ENCODE measurements around the gene OPCML.

The OPCML gene

DNA sequence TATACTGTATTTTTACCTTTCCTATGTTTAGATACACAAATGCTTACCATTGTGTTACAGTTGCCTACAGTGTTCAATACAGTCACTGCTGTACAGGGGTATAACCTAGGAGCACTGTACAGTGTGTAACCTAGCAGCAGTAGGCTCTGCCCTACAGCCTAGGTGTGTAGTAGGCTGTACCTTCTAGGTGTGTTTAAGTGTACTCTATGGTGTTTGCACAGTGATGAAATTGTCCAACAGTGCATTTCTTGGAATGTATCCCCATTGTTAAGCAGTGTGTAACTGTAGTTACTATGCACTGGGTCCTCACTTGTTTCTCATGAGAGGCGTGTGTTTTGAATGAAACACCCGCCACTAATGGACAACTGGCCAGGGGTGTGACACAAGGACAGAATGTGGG, 269.0 kb downstream of the OPCML start:
- H3K4me3 ChIP-seq (IDR thresholded peaks at IDR 0.05; ENCODE audit: insufficient read depth, low read depth, low read length): no peak overlapping the region
- H4K20me1 ChIP-seq (ENCODE audit: insufficient read depth): no peaks in the 10 kb centered on the region
- H3K4me1 ChIP-seq (ENCODE audit: low read depth, poor library complexity, severe bottlenecking): peaks cover 10% of the 10 kb centered on the region
- H3K9ac ChIP-seq: no peak overlapping the region
- H3K4me2 ChIP-seq: no peak overlapping the region
- TF ChIP-seq CTCF (conservative IDR thresholded peaks at IDR 0.05; ENCODE audit: low read depth, low read length): no peak
- H2AFZ ChIP-seq (ENCODE audit: low read depth): no peak overlapping the region
- H3K79me2 ChIP-seq (ENCODE audit: insufficient read depth, low read depth): no peaks in the 10 kb centered on the region
- no peaks in the 10 kb centered on the region for H3K36me3 ChIP-seq (ENCODE audit: insufficient read depth)
- H3K27ac ChIP-seq: no peak overlapping the region
- H3K27me3 ChIP-seq (ENCODE audit: insufficient read depth, low read depth): no peaks in the 10 kb centered on the region

- Histone ChIP-seq H3K4me2 (no peak overlapping the region), H3K27ac (no peak overlapping the region), H3K36me3 (ENCODE audit: insufficient read depth) (no peaks in the 10 kb centered on the region), H3K4me3 (IDR thresholded peaks at IDR 0.05; ENCODE audit: insufficient read depth, low read depth, low read length) (no peak overlapping the region), H3K79me2 (ENCODE audit: insufficient read depth, low read depth) (no peaks in the 10 kb centered on the region), H3K27me3 (ENCODE audit: insufficient read depth, low read depth) (no peaks in the 10 kb centered on the region), H3K4me1 (ENCODE audit: low read depth, poor library complexity, severe bottlenecking) (no peaks in the 10 kb centered on the region), H4K20me1 (ENCODE audit: insufficient read depth) (no peaks in the 10 kb centered on the region), H3K9ac (no peak overlapping the region), H2AFZ (ENCODE audit: low read depth) (no peak overlapping the region)
- no peak for TF ChIP-seq CTCF (conservative IDR thresholded peaks at IDR 0.05; ENCODE audit: low read depth, low read length)
These were observed 273.6 kb downstream of the OPCML start for GRCh38 chr11:133258751-133259150.

DNA sequence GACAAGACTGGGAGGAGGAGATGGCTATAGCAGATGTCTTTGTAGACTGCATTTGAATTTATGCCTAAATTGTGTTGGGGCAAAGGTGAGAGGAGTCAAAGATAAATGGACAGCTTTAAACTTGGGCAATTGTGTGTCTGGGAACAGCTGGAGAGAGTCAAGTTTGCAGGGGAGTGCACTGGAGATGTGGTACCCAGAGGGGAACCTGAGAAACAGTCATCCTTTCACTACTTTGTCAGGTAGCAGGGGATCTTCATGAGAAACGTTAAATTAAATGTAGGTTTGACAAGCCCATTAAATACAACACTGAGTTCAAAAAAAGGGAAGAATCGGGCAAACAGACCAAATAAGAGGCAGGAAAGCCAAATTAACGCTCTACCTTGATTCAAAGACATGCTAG, 277.7 kb downstream of the OPCML start:
- Histone ChIP-seq H3K27ac (no peak overlapping the region), H3K79me2 (ENCODE audit: insufficient read depth, low read depth) (no peaks in the 10 kb centered on the region), H2AFZ (ENCODE audit: low read depth) (no peak overlapping the region), H3K4me2 (no peak overlapping the region), H3K4me3 (IDR thresholded peaks at IDR 0.05; ENCODE audit: insufficient read depth, low read depth, low read length) (no peak overlapping the region), H3K9ac (no peak overlapping the region), H3K27me3 (ENCODE audit: insufficient read depth, low read depth) (no peaks in the 10 kb centered on the region), H3K36me3 (ENCODE audit: insufficient read depth) (no peaks in the 10 kb centered on the region), H3K4me1 (ENCODE audit: low read depth, poor library complexity, severe bottlenecking) (no peaks in the 10 kb centered on the region), H4K20me1 (ENCODE audit: insufficient read depth) (no peaks in the 10 kb centered on the region)
- no peak for TF ChIP-seq CTCF (conservative IDR thresholded peaks at IDR 0.05; ENCODE audit: low read depth, low read length)

- no peak overlapping the region for H3K9ac ChIP-seq
- H3K27ac ChIP-seq: no peak overlapping the region
- no peaks in the 10 kb centered on the region for H3K79me2 ChIP-seq (ENCODE audit: insufficient read depth, low read depth)
- H3K36me3 ChIP-seq (ENCODE audit: insufficient read depth): no peaks in the 10 kb centered on the region
- no peaks in the 10 kb centered on the region for H3K4me1 ChIP-seq (ENCODE audit: low read depth, poor library complexity, severe bottlenecking)
- no peaks in the 10 kb centered on the region for H3K27me3 ChIP-seq (ENCODE audit: insufficient read depth, low read depth)
- no peak overlapping the region for H3K4me3 ChIP-seq (IDR thresholded peaks at IDR 0.05; ENCODE audit: insufficient read depth, low read depth, low read length)
- H4K20me1 ChIP-seq (ENCODE audit: insufficient read depth): no peaks in the 10 kb centered on the region
- H3K4me2 ChIP-seq: no peak overlapping the region
- TF ChIP-seq CTCF (conservative IDR thresholded peaks at IDR 0.05; ENCODE audit: low read depth, low read length): no peak
- no peak overlapping the region for H2AFZ ChIP-seq (ENCODE audit: low read depth)
These were observed 278.7 kb downstream of the OPCML start for GRCh38 chr11:133253570-133253969.

- Histone ChIP-seq H3K9ac (no peak overlapping the region), H3K36me3 (ENCODE audit: insufficient read depth) (no peaks in the 10 kb centered on the region), H4K20me1 (ENCODE audit: insufficient read depth) (no peaks in the 10 kb centered on the region), H3K27ac (no peak overlapping the region), H3K4me3 (IDR thresholded peaks at IDR 0.05; ENCODE audit: insufficient read depth, low read depth, low read length) (no peak overlapping the region), H3K79me2 (ENCODE audit: insufficient read depth, low read depth) (no peaks in the 10 kb centered on the region), H2AFZ (ENCODE audit: low read depth) (no peak overlapping the region), H3K4me1 (ENCODE audit: low read depth, poor library complexity, severe bottlenecking) (no peaks in the 10 kb centered on the region), H3K4me2 (no peak overlapping the region), H3K27me3 (ENCODE audit: insufficient read depth, low read depth) (no peaks in the 10 kb centered on the region)
- TF ChIP-seq CTCF (conservative IDR thresholded peaks at IDR 0.05; ENCODE audit: low read depth, low read length): no peak
These were observed 280.5 kb downstream of the OPCML start for GRCh38 chr11:133251841-133252240.

All from KMS-11 (cell line).